ENCODE results near the gene SIRT3.
"Not testable (repeated sequence)": the region's sequence is repeated elsewhere in the genome, so short reads cannot be mapped to it uniquely, and the experiment has no call there.

The SIRT3 gene

DNA sequence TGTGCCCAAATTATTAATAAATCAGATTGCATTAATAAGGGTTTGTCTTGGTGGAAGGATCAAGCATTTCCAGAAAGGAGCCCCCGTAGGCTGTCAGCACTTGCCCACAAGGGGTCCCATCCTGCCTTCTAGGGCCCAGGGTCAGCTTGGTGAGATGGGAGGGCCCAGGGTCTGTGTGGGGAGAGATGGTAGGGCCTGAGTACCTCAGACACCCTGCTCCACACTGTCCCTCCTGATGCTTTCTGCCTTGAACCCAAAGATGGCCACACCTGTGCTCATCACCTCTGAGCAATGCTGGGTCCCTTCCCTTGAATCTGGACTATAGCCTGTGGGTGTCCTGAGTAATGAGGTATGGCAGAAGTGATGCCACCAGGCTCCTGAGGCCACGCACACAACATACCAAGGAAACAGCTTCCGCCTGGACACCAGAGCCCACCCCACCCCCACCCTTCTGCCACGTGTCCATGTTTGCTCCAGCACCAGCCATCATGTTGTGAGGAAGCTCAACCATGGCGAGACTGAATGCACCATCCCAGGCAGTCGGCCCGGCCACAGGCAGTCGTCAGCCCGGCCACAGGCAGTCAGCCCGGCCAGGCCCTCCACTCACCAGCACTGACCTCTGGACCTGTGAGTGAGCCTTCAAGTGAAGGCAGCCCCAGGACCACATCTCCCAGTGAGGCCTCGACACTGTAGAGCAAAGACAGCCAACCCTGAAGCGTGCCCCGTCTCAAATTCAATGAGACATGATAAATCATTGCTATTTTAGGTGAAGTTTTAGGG lies 35.7 kb downstream of the SIRT3 start:
- no peak for DNase-seq

DNA sequence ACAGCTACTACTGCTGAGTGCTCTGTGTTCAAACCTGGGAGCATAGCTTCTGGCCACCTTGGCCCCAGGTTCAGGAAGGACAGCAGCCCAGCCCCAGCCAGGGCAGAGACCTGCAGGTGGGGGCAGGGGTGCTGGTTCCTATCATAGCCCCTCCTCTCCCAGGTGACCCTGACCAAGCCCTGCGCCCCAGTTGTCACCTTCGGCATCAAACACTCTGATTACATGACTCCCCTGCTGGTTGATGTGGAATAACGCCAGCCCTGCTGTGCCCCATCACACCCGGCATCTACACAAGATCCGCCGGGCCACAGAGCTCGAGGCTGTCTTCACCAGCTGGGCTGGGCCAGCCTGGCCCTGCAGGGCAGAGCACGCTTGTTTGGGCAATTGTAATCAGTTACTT lies 36.4 kb downstream of the SIRT3 start:
- no peak for DNase-seq

DNA sequence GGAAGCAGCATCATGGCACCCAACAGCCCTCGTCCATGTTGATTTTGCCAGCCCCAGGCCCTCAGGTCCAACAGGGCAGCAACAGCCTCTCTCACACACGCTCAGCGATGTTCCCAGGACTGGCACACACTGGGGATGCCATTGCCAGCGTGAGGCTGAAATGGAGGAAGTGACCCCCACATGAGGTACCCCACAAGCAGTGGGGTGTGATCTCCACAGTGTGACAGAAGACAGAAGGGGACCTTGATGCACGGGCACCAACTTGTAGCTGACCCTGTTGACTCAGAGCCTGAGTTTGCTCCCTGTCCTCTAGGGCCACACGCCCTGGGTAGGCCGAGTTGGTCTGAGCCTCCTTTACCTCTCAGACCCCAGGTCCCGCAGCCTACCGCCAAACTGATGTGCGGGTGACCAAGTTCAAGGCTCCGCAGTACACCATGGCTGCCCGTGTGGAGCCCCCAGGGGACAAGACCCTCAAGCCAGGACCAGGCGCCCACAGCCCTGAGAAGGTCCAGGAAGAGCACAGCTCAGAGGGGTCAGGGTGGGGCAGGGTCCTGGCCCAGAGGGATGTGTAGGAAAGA lies 37.0 kb downstream of the SIRT3 start:
- no peak for DNase-seq

DNA sequence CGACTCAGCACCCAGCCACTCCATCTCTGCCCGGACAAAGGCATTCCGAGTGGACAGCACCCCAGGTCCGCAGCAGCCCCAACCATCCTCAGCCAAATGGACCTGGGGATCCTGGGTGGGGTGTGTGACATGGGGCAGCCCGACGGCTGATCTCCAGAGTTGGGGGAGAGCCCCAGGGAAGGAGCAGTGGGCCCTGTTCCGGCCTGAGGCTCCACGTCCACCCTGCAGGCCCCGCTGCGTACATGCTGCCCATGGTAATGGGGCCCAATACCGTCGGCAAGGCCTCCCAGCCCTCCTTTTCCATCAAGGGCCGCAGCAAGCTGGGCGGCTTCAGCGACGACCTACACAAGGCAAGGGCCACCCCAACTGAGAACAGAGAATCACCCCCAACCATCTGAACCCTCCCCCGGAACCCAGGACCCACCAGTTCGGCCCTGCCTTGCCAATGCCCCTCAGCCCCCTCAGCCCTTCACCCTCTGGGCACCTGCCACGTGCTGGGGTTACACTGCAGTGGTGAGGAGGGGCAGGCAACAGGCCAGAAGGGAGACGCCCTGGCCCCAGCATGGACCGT lies 37.8 kb downstream of the SIRT3 start:
- no peak for DNase-seq

DNA sequence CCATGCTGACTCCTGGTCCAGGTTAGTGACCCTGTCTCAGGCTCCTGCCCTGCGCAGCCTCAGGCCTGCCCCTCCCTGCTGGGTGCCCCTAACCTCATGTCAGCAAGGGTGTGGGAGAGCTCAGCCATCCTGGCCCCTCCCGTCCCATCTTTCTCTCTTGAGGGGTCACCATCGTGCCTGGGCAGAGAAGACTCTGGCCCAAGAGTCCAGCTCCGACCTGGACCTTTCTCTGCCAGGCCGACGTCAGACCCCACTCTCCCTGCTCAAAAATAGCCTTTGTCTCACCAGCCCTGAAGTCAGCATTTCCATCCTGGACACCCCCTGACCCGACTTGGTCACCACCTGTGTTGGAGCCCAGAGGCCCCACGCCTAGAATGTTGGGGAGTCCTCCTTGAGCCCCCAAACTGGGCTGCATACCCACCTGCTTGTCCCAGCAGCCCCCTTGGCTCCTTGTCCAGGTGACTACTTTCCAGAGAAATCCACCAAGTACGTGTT lies 38.4 kb downstream of the SIRT3 start:
- DNase-seq: no peak

DNA sequence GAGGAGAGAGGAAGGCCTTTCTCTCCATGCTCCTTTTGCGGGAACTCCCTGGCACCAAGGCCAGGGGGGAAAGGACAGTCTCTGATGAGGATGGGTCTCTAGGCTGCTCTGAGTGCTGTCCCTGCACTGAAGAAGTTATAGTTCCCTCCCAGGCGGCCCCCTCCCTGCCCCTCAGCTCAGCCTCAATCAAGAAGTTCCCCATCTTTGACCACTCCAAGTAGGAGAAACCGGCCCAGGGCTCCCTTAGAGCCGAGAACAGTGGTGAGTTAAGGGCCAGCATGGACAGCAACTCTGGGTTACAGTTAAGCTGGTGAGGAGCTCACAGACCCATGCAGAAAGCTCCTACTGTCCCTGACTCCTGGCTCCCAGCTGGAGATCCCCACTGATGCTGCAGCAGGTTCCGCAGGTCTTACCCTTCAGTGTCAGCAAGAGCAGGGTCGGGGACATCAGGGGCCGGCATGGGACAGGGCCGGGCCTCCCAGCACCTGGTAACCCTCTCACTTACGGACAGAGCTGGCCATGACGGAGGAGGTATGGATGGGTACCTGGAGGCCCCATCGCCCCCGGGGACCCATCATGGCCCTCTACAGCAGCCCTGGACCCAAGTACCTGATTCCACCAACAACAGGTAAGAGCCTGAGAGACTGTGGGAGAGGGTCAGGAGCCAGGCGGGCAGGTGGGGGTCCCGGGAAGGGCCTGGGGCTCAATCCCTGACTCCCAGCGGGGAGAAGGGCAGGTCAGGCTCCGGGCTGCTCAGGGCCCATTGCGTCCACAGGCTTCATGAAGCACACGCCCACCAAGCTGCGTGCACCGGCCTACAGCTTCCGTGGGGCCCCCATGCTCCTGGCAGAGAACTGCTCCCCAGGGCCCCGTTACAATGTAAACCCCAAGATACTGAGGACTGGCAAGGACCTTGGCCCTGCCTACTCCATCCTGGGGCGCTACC lies 39.1 kb downstream of the SIRT3 start:
- no peak for DNase-seq

DNA sequence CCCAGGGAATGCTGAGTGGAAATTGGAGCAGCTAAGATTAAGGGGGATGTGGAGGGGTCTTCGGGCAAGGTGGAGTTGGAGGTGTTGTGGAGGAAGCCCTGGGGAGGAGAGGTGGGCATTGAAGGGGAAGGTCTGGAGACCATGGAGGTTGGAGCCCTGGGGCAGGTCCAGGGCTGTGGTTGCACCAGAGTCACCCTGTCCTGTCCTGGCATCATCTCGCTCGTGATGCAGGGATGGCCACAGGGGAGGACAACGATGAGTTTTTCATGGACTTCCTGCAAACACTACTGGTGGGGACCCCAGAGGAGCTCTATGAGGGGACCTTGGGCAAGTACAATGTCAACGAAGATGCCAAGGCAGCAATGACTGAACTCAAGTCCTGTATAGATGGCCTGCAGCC lies 42.7 kb downstream of the SIRT3 start:
- DNase-seq: not testable (repeated sequence)

DNA sequence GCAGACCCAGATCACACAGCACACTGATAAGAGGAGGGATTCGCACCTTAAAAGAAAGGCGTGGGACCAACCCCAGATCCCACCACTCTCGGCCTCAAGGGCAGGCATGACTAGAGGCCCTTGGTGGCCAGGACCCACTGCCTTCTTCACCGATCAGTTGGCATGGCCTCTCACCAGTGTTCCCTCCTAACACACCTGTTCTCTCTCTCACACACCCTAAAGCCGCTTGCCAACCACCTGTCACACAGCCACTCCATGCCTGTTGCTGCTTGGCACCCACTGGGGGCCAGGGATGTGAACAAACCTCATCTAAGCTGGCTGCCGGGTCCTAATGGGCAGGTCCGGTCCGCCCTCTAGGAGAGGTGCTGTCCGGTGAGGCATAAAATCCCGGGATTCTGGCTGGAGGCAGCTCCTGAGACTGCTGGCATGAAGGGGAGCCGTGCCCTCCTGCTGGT lies 43.4 kb downstream of the SIRT3 start, which contains the start of gene SCGB1C1:
Gene SCGB1C1, plus strand, starts transcription at position 405 of the 455 bp plus-strand sequence. Its CDS starts 22 bp downstream, at position 427.
- not testable (repeated sequence) for DNase-seq

DNA sequence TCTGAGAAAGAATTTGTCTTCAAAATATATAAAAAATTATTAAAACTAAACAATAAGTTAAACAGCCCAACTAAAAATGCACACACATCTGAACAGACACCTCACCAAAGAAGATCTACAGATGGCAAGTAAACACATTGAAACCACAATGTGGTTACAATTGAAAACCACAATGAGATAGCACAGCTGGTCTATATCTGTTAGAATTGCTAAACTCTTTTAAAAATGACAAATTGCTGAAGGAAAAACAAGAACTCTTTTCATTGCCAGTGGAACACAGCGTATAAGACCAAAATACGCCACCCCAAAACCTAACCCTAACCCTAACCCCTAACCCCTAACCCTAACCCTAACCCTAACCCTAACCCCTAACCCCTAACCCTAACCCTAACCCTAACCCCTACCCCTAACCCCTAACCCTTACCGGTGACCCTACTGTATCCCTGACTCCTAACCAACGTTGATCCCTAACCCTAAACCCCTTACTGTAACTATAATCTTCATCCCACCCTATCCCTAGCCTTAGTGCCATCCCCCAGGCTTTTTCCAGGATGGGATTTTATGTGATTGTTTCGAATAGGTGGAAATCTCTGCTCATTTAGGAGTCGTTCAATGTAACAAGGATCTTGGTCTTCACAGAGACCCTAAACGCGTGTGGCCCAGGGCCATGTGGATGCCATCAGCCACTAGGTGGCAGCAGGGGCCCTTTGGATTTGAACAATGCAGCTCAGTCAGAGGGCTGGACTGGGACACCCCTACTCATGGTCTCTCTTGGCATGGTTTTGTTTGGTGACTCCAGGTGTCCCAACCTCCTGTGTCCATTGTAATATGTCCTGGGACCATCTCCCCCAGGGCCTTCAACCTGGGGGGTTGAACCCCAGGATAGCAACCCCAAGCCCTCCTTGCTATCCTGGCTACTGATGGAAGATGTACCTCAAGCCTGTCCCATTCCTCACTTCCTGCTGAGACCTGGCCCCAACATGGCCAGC lies 44.4 kb downstream of the SIRT3 start:
- DNase-seq: not testable (repeated sequence)

DNA sequence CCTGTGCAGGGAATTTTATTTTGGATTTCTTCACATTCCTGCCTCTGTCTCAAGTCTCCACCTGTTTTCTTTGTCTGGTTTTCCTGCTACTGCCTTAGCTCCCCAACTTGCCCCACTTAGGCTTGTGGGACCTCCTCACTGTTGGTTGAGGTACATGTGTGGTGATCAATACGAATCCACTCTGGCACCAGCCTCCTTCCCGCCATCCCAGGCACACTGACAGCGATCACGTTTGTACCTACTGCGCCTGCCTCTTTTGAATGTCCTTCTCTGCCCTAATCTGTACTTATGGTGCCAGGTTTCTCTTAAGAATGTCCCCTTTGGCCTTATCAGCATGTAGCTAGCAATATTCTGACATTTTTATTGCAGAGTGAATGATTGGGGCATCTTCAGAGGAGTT lies 45.6 kb downstream of the SIRT3 start:
- DNase-seq: not testable (repeated sequence)

DNA sequence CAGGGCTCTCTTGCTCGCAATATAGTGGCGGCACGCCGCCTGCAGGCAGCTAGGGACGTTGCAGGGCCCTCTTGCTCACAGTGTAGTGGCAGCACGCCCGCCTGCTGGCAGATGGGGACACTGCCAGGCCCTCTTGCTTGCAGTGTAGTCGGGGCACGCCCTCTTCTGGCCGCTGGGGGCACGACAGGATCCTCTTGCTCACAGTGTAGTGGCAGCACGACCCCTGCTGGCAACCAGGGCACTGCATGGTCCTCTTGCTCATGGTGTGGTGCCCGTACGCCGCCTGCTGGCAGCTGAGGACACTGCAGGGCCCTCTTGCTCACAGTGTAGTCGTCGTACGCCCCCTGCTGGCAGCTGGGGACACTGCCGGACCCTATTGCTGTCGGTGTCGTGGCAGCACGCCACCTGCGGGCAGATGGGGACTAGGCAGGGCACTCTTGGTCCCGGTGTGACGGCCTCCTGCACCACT lies 46.3 kb downstream of the SIRT3 start:
- not testable (repeated sequence) for DNase-seq

DNA sequence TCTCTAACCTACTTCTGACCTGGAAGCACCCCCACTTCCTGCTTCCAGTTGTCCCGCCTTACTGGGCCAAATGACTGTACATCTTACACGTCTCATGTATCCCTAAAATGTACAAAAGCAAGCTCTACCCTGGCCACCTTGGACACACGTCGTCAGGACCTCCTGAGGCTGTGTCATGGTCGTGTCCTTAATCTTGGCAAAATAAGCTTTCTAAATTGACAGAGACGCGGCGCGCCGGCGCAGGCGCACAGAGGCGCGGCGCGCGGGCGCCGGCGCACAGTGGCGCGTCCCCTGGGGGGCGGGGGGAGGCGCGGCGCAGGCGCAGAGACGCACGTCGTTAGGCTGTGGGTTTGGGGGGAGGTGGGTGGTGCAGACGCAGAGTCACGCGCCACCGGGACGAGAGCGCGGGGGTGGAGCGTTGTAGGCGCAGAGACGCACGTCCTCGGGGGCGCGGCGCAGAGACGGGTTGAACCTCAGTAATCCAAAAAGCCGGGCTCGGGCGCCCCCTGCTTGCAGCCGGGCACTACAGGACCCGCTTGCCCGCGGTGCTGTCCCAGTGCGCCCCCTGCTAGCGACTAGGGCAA lies 46.9 kb downstream of the SIRT3 start:
- DNase-seq: not testable (repeated sequence)

DNA sequence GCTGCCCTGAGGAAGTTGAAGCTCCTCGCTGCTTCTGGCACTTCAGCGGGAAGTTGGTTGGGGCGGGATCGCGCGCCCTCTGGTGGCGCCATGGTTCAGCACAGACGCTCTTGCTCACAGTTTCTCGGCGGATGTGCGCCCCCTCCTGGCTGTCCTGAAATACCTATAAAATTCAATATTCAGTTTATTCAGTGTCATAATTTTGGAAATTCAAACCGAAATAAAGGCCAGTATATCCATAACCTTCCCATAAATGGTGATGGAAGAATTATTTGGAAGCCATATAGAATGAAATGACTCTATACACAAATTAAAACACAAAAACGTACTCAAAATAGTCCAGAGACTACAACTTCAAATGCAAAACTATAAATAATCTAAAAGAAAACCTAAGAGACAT lies 55.9 kb downstream of the SIRT3 start:
- DNase-seq: not testable (repeated sequence)

All from GOT3 (cell line).